ENCODE data around the gene KIF5A.

KIF5A gene

GRCh38 chr12:57526477-57527126 is 23.2 kb upstream of the KIF5A start:
- Histone ChIP-seq H3K9me3 (ENCODE audit: control insufficient read depth in 1 of 2, low read length in 2 of 2) (no peaks in the 10 kb centered on the region), H3K36me3 (ENCODE audit: control insufficient read depth in 1 of 2, insufficient read depth in 2 of 2, low read length in 2 of 2) (peaks cover 25 to 61% of the 10 kb centered on the region in 2 donors), H3K4me3 (ENCODE audit: low read depth in 1 of 2, low read length in 2 of 2) (no peak overlapping the region), H3K4me1 (ENCODE audit: control insufficient read depth in 1 of 2, insufficient read depth in 2 of 2, low read length in 2 of 2) (peaks cover 26 to 32% of the 10 kb centered on the region in 2 donors), H3K9ac (ENCODE audit: low read depth in 1 of 2, low read length in 2 of 2) (no peak overlapping the region), H3K27ac (ENCODE audit: low read depth, low read length) (no peak overlapping the region), H3K27me3 (ENCODE audit: control insufficient read depth in 1 of 2, insufficient read depth in 2 of 2, low read length in 2 of 2) (no peaks in the 10 kb centered on the region)

GRCh38 chr12:57527184-57527583 is 22.7 kb upstream of the KIF5A start:
- Histone ChIP-seq H3K27ac (ENCODE audit: low read depth, low read length) (no peak overlapping the region), H3K9me3 (ENCODE audit: control insufficient read depth in 1 of 2, low read length in 2 of 2) (no peaks in the 10 kb centered on the region), H3K9ac (ENCODE audit: low read depth in 1 of 2, low read length in 2 of 2) (no peak overlapping the region), H3K4me3 (ENCODE audit: low read depth in 1 of 2, low read length in 2 of 2) (no peak overlapping the region), H3K36me3 (ENCODE audit: control insufficient read depth in 1 of 2, insufficient read depth in 2 of 2, low read length in 2 of 2) (peaks cover 30 to 66% of the 10 kb centered on the region in 2 donors), H3K4me1 (ENCODE audit: control insufficient read depth in 1 of 2, insufficient read depth in 2 of 2, low read length in 2 of 2) (peaks cover 20 to 26% of the 10 kb centered on the region in 2 donors), H3K27me3 (ENCODE audit: control insufficient read depth in 1 of 2, insufficient read depth in 2 of 2, low read length in 2 of 2) (no peaks in the 10 kb centered on the region)

- Histone ChIP-seq H3K9me3 (ENCODE audit: control insufficient read depth in 1 of 2, low read length in 2 of 2) (no peaks in the 10 kb centered on the region), H3K4me1 (ENCODE audit: control insufficient read depth in 1 of 2, insufficient read depth in 2 of 2, low read length in 2 of 2) (peaks cover 20 to 23% of the 10 kb centered on the region in 2 donors), H3K27me3 (ENCODE audit: control insufficient read depth in 1 of 2, insufficient read depth in 2 of 2, low read length in 2 of 2) (no peaks in the 10 kb centered on the region), H3K4me3 (ENCODE audit: low read depth in 1 of 2, low read length in 2 of 2) (no peak overlapping the region), H3K9ac (ENCODE audit: low read depth in 1 of 2, low read length in 2 of 2) (no peak overlapping the region), H3K36me3 (ENCODE audit: control insufficient read depth in 1 of 2, insufficient read depth in 2 of 2, low read length in 2 of 2) (peaks cover 39 to 76% of the 10 kb centered on the region in 2 donors), H3K27ac (ENCODE audit: low read depth, low read length) (no peak overlapping the region)
Observed at GRCh38 chr12:57528176-57528575, 21.7 kb upstream of the KIF5A start.

- Histone ChIP-seq H3K27me3 (ENCODE audit: control insufficient read depth in 1 of 2, insufficient read depth in 2 of 2, low read length in 2 of 2) (no peaks in the 10 kb centered on the region), H3K4me3 (ENCODE audit: low read depth in 1 of 2, low read length in 2 of 2) (no peak overlapping the region), H3K36me3 (ENCODE audit: control insufficient read depth in 1 of 2, insufficient read depth in 2 of 2, low read length in 2 of 2) (peaks cover 44 to 83% of the 10 kb centered on the region in 2 donors), H3K27ac (ENCODE audit: low read depth, low read length) (no peak overlapping the region), H3K4me1 (ENCODE audit: control insufficient read depth in 1 of 2, insufficient read depth in 2 of 2, low read length in 2 of 2) (peaks cover 14 to 15% of the 10 kb centered on the region in 2 donors), H3K9me3 (ENCODE audit: control insufficient read depth in 1 of 2, low read length in 2 of 2) (no peaks in the 10 kb centered on the region), H3K9ac (ENCODE audit: low read depth in 1 of 2, low read length in 2 of 2) (no peak overlapping the region)
Observed at GRCh38 chr12:57528831-57529555, 20.9 kb upstream of the KIF5A start.

GRCh38 chr12:57529831-57530230 is 20.0 kb upstream of the KIF5A start:
- no peaks in the 10 kb centered on the region for H3K9me3 ChIP-seq (ENCODE audit: control insufficient read depth in 1 of 2, low read length in 2 of 2)
- no peak overlapping the region for H3K27ac ChIP-seq (ENCODE audit: low read depth, low read length)
- H3K4me1 ChIP-seq (ENCODE audit: control insufficient read depth in 1 of 2, insufficient read depth in 2 of 2, low read length in 2 of 2), result peaks cover 6% of the 10 kb centered on the region in 2 donors
- no peaks in the 10 kb centered on the region for H3K27me3 ChIP-seq (ENCODE audit: control insufficient read depth in 1 of 2, insufficient read depth in 2 of 2, low read length in 2 of 2)
- H3K4me3 ChIP-seq (ENCODE audit: low read depth in 1 of 2, low read length in 2 of 2), result no peak overlapping the region
- H3K9ac ChIP-seq (ENCODE audit: low read depth in 1 of 2, low read length in 2 of 2), result no peak overlapping the region
- H3K36me3 ChIP-seq (ENCODE audit: control insufficient read depth in 1 of 2, insufficient read depth in 2 of 2, low read length in 2 of 2), result peaks cover 47 to 92% of the 10 kb centered on the region in 2 donors

GRCh38 chr12:57530396-57531142 is 19.3 kb upstream of the KIF5A start:
- no peaks in the 10 kb centered on the region for H3K4me1 ChIP-seq (ENCODE audit: control insufficient read depth in 1 of 2, insufficient read depth in 2 of 2, low read length in 2 of 2)
- H3K9me3 ChIP-seq (ENCODE audit: control insufficient read depth in 1 of 2, low read length in 2 of 2), result no peaks in the 10 kb centered on the region
- no peak overlapping the region for H3K9ac ChIP-seq (ENCODE audit: low read depth in 1 of 2, low read length in 2 of 2)
- H3K27ac ChIP-seq (ENCODE audit: low read depth, low read length), result no peak overlapping the region
- peaks cover 52 to 93% of the 10 kb centered on the region in 2 donors for H3K36me3 ChIP-seq (ENCODE audit: control insufficient read depth in 1 of 2, insufficient read depth in 2 of 2, low read length in 2 of 2)
- H3K4me3 ChIP-seq (ENCODE audit: low read depth in 1 of 2, low read length in 2 of 2), result no peak overlapping the region
- no peaks in the 10 kb centered on the region for H3K27me3 ChIP-seq (ENCODE audit: control insufficient read depth in 1 of 2, insufficient read depth in 2 of 2, low read length in 2 of 2)

GRCh38 chr12:57531836-57532235 is 18.0 kb upstream of the KIF5A start:
- Histone ChIP-seq H3K36me3 (ENCODE audit: control insufficient read depth in 1 of 2, insufficient read depth in 2 of 2, low read length in 2 of 2) (peaks cover 55 to 90% of the 10 kb centered on the region in 2 donors), H3K9me3 (ENCODE audit: control insufficient read depth in 1 of 2, low read length in 2 of 2) (no peaks in the 10 kb centered on the region), H3K27me3 (ENCODE audit: control insufficient read depth in 1 of 2, insufficient read depth in 2 of 2, low read length in 2 of 2) (no peaks in the 10 kb centered on the region), H3K27ac (ENCODE audit: low read depth, low read length) (no peak overlapping the region), H3K9ac (ENCODE audit: low read depth in 1 of 2, low read length in 2 of 2) (no peak overlapping the region), H3K4me1 (ENCODE audit: control insufficient read depth in 1 of 2, insufficient read depth in 2 of 2, low read length in 2 of 2) (no peaks in the 10 kb centered on the region), H3K4me3 (ENCODE audit: low read depth in 1 of 2, low read length in 2 of 2) (no peak overlapping the region)

GRCh38 chr12:57533108-57533507 is 16.7 kb upstream of the KIF5A start:
- Histone ChIP-seq H3K27me3 (ENCODE audit: control insufficient read depth in 1 of 2, insufficient read depth in 2 of 2, low read length in 2 of 2) (no peaks in the 10 kb centered on the region), H3K9ac (ENCODE audit: low read depth in 1 of 2, low read length in 2 of 2) (no peak overlapping the region), H3K9me3 (ENCODE audit: control insufficient read depth in 1 of 2, low read length in 2 of 2) (no peaks in the 10 kb centered on the region), H3K36me3 (ENCODE audit: control insufficient read depth in 1 of 2, insufficient read depth in 2 of 2, low read length in 2 of 2) (peaks cover 51 to 83% of the 10 kb centered on the region in 2 donors), H3K27ac (ENCODE audit: low read depth, low read length) (no peak overlapping the region), H3K4me1 (ENCODE audit: control insufficient read depth in 1 of 2, insufficient read depth in 2 of 2, low read length in 2 of 2) (no peaks in the 10 kb centered on the region), H3K4me3 (ENCODE audit: low read depth in 1 of 2, low read length in 2 of 2) (no peak overlapping the region)

- H3K9ac ChIP-seq (ENCODE audit: low read depth in 1 of 2, low read length in 2 of 2), result no peak overlapping the region
- H3K4me3 ChIP-seq (ENCODE audit: low read depth in 1 of 2, low read length in 2 of 2), result no peak overlapping the region
- H3K4me1 ChIP-seq (ENCODE audit: control insufficient read depth in 1 of 2, insufficient read depth in 2 of 2, low read length in 2 of 2), result no peaks in the 10 kb centered on the region
- H3K27me3 ChIP-seq (ENCODE audit: control insufficient read depth in 1 of 2, insufficient read depth in 2 of 2, low read length in 2 of 2), result no peaks in the 10 kb centered on the region
- no peak overlapping the region for H3K27ac ChIP-seq (ENCODE audit: low read depth, low read length)
- H3K36me3 ChIP-seq (ENCODE audit: control insufficient read depth in 1 of 2, insufficient read depth in 2 of 2, low read length in 2 of 2), result peaks cover 61 to 84% of the 10 kb centered on the region in 2 donors
- no peaks in the 10 kb centered on the region for H3K9me3 ChIP-seq (ENCODE audit: control insufficient read depth in 1 of 2, low read length in 2 of 2)
Observed at GRCh38 chr12:57534250-57534649, 15.6 kb upstream of the KIF5A start.

- H3K4me1 ChIP-seq (ENCODE audit: control insufficient read depth in 1 of 2, insufficient read depth in 2 of 2, low read length in 2 of 2), result no peaks in the 10 kb centered on the region
- peaks cover 61 to 83% of the 10 kb centered on the region in 2 donors for H3K36me3 ChIP-seq (ENCODE audit: control insufficient read depth in 1 of 2, insufficient read depth in 2 of 2, low read length in 2 of 2)
- H3K4me3 ChIP-seq (ENCODE audit: low read depth in 1 of 2, low read length in 2 of 2), result no peak overlapping the region
- no peaks in the 10 kb centered on the region for H3K9me3 ChIP-seq (ENCODE audit: control insufficient read depth in 1 of 2, low read length in 2 of 2)
- no peak overlapping the region for H3K27ac ChIP-seq (ENCODE audit: low read depth, low read length)
- H3K9ac ChIP-seq (ENCODE audit: low read depth in 1 of 2, low read length in 2 of 2), result no peak overlapping the region
- no peaks in the 10 kb centered on the region for H3K27me3 ChIP-seq (ENCODE audit: control insufficient read depth in 1 of 2, insufficient read depth in 2 of 2, low read length in 2 of 2)
Observed at GRCh38 chr12:57534991-57535543, 14.8 kb upstream of the KIF5A start.

All from duodenal mucosa (tissue), 2 donors.